ENCODE data around the gene PTGFRN.

Gene PTGFRN

DNA sequence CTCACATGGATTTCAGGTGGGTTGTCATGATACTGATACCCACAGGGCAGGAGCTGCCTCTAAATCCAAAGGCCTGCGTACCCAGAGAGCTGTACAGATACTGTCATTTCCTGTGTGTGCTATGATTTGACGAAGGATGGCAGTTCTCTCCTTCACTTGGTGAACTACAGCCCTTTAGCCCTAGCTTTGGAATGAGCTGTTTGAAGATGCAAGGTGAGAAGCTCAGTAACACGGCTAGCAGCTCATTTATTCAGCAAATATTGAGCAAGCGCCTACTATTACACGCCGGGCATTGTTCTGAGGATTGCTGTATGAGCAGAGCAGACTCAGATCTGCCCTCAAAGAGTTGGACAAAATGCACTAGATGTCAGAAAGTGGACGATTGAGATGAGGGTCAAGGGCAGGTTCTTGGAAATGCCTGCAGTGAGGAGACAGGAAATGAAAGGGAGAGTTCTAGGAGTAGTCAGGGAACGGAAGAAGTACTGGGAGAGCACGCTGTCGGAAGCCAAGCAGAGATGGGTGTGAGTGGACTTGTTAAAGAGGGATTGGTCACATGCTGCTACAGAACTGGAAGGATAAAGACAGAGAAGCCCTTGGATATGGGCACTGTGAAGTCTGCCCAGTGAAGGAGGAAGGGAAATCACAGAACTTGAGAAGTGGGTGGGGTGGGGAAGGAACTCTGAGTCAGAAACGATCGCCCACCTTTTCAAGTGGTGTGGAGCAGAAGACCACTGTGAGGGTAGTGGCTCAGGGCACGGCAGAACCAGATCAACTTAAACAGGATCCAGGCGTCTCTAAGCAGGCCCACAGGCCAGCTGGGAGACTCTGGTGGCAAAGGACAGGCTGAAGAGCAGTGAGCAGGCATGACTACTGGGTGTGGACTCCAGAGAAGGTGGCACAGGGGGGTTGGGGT is 7.1 kb downstream of the PTGFRN start:
- Histone ChIP-seq H3K4me2 (ENCODE audit: low read length) (no peak overlapping the region), H2AFZ (ENCODE audit: low read depth, low read length) (no peak overlapping the region), H3K79me2 (ENCODE audit: low read length) (no peaks in the 10 kb centered on the region), H3K9ac (ENCODE audit: low read length) (no peak overlapping the region), H3K27me3 (ENCODE audit: low read depth, low read length) (no peaks in the 10 kb centered on the region), H3K36me3 (replicated peaks; ENCODE audit: low read depth, low read length) (no peaks in the 10 kb centered on the region), H3K27ac (ENCODE audit: low read length) (no peak overlapping the region), H4K20me1 (ENCODE audit: insufficient read depth, low read length) (no peaks in the 10 kb centered on the region), H3K4me1 (ENCODE audit: low read length) (no peaks in the 10 kb centered on the region), H3K9me3 (ENCODE audit: insufficient read depth, low read length) (no peaks in the 10 kb centered on the region), H3K4me3 (ENCODE audit: low read length) (no peak overlapping the region)
- TF ChIP-seq EZH2phosphoT487 (IDR thresholded peaks at IDR 0.05; ENCODE audit: low read depth): no peak
- TF ChIP-seq, protein P1, sequence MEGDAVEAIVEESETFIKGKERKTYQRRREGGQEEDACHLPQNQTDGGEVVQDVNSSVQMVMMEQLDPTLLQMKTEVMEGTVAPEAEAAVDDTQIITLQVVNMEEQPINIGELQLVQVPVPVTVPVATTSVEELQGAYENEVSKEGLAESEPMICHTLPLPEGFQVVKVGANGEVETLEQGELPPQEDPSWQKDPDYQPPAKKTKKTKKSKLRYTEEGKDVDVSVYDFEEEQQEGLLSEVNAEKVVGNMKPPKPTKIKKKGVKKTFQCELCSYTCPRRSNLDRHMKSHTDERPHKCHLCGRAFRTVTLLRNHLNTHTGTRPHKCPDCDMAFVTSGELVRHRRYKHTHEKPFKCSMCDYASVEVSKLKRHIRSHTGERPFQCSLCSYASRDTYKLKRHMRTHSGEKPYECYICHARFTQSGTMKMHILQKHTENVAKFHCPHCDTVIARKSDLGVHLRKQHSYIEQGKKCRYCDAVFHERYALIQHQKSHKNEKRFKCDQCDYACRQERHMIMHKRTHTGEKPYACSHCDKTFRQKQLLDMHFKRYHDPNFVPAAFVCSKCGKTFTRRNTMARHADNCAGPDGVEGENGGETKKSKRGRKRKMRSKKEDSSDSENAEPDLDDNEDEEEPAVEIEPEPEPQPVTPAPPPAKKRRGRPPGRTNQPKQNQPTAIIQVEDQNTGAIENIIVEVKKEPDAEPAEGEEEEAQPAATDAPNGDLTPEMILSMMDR (IDR thresholded peaks at IDR 0.05; ENCODE audit: low read depth, low read length): no peak

DNA sequence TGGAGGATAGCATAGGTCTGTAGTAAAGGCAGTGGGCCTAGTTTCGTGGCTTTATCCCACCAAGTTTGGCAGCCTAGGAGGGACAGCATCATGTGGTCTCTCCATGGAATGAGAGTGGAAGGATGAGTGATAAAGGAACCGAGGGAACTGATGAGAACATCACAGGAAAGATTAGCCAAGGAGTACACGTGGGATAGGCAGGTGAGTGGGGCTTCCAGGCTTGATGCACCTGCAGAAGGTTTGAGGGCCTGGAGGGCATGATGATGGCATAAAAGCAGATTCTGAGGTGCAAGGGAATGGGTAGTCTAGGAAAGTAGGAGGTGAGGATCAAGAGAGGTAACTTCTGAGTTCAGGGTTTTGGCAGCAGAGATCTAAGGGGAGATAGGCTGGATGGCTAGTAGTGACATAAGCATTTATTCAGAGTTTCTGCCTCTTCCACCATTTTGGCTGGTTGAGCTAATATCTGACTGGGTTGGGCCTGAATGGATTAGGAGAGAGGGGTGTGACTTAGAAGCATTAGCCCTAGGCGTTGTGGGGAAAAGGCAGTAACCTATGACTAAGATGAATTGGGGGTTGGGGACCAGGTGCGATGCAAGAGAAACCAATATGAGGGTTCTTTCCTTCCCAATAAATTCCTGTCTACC is 9.1 kb downstream of the PTGFRN start:
- TF ChIP-seq, protein P1 (IDR thresholded peaks at IDR 0.05; ENCODE audit: low read depth, low read length): no peak
- TF ChIP-seq EZH2phosphoT487 (IDR thresholded peaks at IDR 0.05; ENCODE audit: low read depth): no peak
- Histone ChIP-seq H3K79me2 (ENCODE audit: low read length) (no peaks in the 10 kb centered on the region), H2AFZ (ENCODE audit: low read depth, low read length) (no peak overlapping the region)

GRCh38 chr1:116919802-116920201 is 10.1 kb downstream of the PTGFRN start:
- no peak overlapping the region for H3K27ac ChIP-seq (ENCODE audit: low read length)
- no peak overlapping the region for H3K9ac ChIP-seq (ENCODE audit: low read length)
- H3K27me3 ChIP-seq (ENCODE audit: low read depth, low read length): no peaks in the 10 kb centered on the region
- no peak overlapping the region for H3K4me3 ChIP-seq (ENCODE audit: low read length)
- H2AFZ ChIP-seq (ENCODE audit: low read depth, low read length): no peak overlapping the region
- no peaks in the 10 kb centered on the region for H4K20me1 ChIP-seq (ENCODE audit: insufficient read depth, low read length)
- H3K9me3 ChIP-seq (ENCODE audit: insufficient read depth, low read length): no peaks in the 10 kb centered on the region
- H3K4me2 ChIP-seq (ENCODE audit: low read length): no peak overlapping the region
- no peak for TF ChIP-seq EZH2phosphoT487 (IDR thresholded peaks at IDR 0.05; ENCODE audit: low read depth)
- TF ChIP-seq, protein P1 (IDR thresholded peaks at IDR 0.05; ENCODE audit: low read depth, low read length): no peak
- no peaks in the 10 kb centered on the region for H3K4me1 ChIP-seq (ENCODE audit: low read length)
- no peaks in the 10 kb centered on the region for H3K36me3 ChIP-seq (replicated peaks; ENCODE audit: low read depth, low read length)
- H3K79me2 ChIP-seq (ENCODE audit: low read length): no peaks in the 10 kb centered on the region

More for the DNA sequence above, 9.1 kb downstream of the PTGFRN start:
- Histone ChIP-seq H3K4me2 (ENCODE audit: low read length) (no peak overlapping the region), H4K20me1 (ENCODE audit: insufficient read depth, low read length) (no peaks in the 10 kb centered on the region), H3K27me3 (ENCODE audit: low read depth, low read length) (no peaks in the 10 kb centered on the region), H3K36me3 (replicated peaks; ENCODE audit: low read depth, low read length) (no peaks in the 10 kb centered on the region), H3K9me3 (ENCODE audit: insufficient read depth, low read length) (no peaks in the 10 kb centered on the region), H3K4me1 (ENCODE audit: low read length) (no peaks in the 10 kb centered on the region), H3K27ac (ENCODE audit: low read length) (no peak overlapping the region), H3K4me3 (ENCODE audit: low read length) (no peak overlapping the region), H3K9ac (ENCODE audit: low read length) (no peak overlapping the region)

DNA sequence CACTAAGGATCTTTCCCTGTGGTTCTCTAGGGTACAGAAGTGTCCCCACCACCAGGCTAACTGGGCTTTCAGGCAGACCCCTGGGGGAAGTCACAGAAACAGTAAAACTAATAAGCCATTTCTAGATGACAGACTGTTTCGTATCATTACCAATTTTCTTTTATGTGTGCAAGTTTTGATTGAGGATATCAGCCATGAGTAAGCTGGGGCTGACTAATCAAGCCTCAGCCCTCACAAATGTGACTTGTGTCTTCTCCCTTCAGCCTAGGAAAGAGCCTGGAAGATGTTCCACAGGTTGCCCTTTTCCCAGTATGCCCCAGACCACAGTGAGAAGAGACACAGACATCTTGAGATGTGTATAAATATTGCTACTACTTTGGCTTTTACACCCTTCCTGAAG is 10.5 kb downstream of the PTGFRN start:
- no peaks in the 10 kb centered on the region for H3K9me3 ChIP-seq (ENCODE audit: insufficient read depth, low read length)
- TF ChIP-seq, protein P1 (IDR thresholded peaks at IDR 0.05; ENCODE audit: low read depth, low read length): no peak
- no peak for TF ChIP-seq EZH2phosphoT487 (IDR thresholded peaks at IDR 0.05; ENCODE audit: low read depth)
- H3K9ac ChIP-seq (ENCODE audit: low read length): no peak overlapping the region
- H3K27me3 ChIP-seq (ENCODE audit: low read depth, low read length): no peaks in the 10 kb centered on the region
- H3K27ac ChIP-seq (ENCODE audit: low read length): no peak overlapping the region
- H4K20me1 ChIP-seq (ENCODE audit: insufficient read depth, low read length): no peaks in the 10 kb centered on the region
- H2AFZ ChIP-seq (ENCODE audit: low read depth, low read length): no peak overlapping the region
- no peaks in the 10 kb centered on the region for H3K79me2 ChIP-seq (ENCODE audit: low read length)
- no peaks in the 10 kb centered on the region for H3K4me1 ChIP-seq (ENCODE audit: low read length)
- no peaks in the 10 kb centered on the region for H3K36me3 ChIP-seq (replicated peaks; ENCODE audit: low read depth, low read length)
- H3K4me2 ChIP-seq (ENCODE audit: low read length): no peak overlapping the region
- H3K4me3 ChIP-seq (ENCODE audit: low read length): no peak overlapping the region
